ENCODE measurements around the gene HMMR.

Gene HMMR

DNA sequence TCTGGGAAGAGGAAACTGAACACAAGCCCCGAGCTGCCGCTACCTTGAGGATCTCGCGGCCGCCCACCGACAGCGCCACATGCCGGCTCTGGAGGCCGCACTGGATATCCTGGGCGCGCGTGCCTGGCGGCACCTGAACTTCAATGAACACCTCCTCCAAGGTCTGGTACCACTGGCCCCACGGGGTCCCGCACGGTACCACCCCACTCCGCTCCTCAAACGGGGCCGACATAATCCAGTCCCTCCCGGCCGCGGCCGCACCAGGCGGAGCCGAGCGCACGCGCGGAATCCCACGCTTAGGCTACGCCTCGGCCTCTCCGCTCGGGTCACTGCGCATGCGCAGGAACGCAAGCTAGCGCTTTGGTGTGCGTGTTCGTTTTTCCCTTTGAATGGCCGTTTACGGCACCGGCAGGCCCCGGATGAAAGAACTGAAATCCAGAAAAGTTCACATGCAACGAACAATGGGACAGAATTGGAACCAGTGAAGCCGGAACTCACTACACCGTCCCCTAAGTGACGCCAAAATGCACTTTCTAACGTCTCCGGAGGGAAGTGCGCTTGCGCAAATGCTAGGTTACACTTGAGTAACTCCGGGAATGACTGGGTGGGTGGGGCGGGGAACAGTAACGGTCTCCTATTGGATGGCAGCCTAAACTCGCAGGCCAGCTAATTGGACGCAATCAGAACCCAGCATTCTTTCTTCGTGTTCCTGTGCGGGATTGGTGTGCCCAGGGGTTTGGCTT, 442 bp upstream of the HMMR start, which contains the start of gene NUDCD2:
NUDCD2 (minus strand) TSS at position 284 of the 743 bp plus-strand sequence; CDS start at position 232, 52 bp downstream.
- DNase-seq: peak; percentile 99

DNA sequence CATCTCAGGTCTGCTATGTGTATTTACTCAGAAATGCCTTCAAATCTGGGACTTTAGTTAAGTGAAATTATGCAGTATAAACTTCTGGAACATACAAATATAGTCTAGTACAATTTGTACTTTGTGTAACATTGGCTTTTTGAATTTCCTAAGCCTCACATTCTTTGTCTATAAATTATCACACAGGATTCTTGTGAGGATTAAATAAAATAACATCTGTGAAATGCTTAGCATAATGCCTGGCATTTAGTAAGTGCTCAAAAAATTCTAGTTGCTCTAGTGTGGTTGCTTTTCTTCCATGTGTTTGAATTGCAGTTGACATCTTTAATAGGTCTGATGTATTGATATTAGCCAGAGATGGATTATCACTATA, 2.6 kb downstream of the HMMR start:
- no peak for DNase-seq

DNA sequence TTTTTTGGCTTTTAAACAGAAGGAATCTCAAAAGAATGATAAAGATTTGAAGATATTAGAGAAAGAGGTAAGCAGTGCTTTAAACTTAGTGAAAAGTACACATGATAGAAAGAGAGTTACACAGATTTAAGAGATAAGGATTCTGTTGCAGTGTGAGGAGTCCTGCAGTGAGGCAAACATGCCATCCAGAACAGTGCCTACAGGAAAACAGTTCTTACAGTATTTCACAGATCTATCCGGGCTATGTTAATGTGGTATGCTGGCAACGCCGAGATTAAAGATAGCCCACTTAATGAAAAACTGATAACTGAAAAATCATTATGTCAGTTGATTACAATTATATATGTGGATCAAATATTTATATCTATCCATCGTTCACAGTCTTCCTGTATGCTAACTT, 7.2 kb downstream of the HMMR start:
- DNase-seq: no peak

DNA sequence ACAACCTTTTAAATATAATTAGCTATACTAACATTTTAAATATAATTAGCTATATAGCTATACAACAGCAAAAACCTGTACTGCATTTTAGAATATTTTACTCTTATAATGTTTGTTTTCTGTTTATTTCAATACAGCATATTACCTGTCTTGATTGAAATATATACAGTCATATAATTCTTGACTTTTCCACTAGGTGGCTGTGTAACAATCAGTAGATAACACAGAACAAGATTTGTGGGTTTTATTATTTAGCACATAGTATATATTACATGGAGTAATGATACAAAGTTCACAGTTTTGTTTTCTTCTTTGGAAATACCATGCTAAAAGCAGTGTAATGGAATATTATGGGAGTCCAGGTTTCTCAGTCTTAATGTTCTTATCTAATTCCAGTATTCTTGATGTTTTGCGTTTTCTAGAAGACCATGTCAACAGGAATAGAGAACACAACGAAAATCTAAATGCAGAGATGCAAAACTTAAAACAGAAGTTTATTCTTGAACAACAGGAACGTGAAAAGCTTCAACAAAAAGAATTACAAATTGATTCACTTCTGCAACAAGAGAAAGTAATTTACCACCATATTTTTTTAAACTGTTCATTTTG, 13.3 kb downstream of the HMMR start:
- DNase-seq: no peak

DNA sequence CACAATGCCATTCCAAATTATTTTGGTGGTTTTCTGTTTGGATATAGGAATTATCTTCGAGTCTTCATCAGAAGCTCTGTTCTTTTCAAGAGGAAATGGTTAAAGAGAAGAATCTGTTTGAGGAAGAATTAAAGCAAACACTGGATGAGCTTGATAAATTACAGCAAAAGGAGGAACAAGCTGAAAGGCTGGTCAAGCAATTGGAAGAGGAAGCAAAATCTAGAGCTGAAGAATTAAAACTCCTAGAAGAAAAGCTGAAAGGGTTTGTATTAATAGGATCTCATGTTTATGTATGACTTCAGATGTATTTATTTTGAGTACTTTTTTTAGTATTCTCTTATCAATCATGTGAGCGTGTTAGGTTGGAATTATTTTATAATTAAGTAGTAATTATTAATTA, 15.0 kb downstream of the HMMR start:
- DNase-seq: no peak

DNA sequence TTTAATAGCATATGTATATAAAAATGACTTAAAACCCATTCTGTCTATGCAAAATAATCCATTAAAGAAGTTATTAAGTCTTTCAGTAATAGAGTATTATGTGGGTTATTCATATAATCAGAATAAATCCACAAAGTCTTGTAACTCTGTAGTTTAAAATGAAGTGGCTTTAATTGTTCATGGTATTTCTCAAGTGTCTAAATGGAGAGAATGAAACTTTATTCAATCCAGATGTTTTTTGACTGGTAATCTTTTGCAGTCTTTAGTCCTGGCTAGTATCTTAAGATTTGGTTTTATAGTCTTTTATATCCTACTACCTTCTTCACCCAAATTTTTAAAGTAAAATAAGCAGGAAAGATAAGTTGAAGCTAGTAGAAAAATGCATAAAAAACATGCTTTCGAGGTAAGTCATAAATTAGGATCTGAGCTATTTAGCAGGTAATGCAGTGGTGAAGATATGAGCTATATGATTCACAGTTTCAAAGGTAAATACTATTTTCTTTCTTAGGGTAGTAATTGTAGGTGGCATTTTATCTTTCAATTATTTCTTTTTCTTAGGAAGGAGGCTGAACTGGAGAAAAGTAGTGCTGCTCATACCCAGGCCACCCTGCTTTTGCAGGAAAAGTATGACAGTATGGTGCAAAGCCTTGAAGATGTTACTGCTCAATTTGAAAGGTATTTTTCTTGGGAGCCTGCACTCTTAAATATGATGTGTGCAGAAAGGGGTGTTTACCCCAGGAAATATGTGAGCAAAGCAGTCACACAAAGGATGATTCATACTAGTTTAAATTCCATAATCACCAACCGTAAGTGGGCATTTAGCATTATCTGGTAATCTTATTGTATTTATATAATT, 17.9 kb downstream of the HMMR start:
- peak; percentile 19 for DNase-seq

DNA sequence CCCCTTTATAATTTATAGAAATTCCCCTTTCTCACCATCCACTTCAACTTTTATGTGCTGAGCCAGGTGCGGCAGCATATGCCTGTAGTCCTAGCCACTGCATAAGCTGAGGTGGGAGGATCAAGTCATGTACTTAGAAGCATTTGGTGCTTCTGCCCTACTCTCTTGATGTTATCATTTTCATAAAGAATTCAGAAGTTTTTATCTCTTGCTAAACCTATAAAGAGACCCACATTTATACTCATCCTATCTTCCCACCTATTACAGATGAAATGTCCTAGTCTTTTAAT, 18.5 kb downstream of the HMMR start:
- no peak for DNase-seq

DNA sequence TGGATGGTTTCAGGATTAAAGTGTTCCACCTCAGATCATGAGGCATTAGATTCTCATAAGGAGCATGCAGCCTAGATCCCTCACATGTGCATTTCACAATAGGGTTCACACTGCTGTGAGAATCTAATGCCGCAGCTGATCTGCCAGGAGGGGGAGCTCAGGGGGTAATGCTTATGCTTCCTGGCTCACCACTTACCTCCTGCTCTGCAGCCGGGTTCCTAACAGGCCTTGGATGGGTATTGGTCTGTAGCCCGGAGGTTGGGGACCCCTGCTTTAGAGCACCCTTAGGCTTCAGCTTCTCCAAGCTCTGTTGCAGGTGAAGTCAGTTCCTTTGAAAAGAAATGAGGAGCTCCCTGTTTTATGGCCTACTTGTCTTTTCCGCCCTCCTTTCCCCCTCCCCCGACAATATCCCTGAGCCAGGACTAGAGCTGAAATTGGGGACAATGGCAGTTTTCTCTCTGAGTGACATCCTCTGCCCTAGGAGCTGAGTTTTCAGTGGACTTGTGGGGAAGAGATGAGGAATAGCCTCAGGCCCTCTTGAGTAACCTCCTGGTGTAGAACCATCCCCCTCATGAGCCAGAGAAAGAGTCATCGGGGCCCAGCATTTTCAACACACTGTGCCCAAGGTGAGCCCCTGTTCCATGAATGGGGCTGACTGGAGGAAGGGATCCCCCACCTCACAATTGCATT, 28.8 kb downstream of the HMMR start:
- DNase-seq: peak; percentile 17

DNA sequence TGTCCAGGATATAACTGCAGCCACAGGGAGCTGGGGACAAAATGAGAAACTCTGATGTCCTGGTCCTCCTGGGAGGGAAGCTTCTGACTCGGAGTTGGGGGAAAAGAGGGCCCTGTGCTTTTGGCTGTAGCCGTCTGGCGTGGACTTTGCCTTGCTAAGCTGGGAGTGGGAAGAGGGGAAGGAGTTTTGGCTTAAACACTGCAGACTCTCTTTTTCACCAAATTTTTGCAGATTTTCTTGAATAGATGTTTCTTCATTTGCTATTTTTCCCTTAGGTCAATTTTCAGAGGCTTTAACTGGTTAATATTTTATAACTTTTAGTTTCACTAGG, 29.3 kb downstream of the HMMR start:
- no peak for DNase-seq

DNA sequence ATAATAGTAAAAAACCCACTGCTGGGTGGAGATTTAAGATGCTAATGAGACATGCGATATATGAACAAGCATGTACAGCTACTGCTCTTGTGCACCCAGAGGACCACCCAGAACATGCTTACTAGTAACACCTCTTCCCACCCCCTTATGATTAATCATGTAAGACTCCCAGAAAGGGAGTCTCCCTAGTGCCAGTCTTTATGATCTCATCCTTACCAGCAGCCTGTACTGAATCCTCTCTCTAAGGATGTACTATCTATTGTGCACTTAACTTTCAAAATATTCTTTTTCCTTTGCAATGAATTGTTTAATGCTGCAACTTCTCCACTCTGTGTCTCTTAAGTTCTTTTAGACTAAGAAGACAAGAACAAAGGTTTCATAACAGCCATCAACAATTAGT, 35.9 kb downstream of the HMMR start:
- DNase-seq: peak; percentile 56

DNA sequence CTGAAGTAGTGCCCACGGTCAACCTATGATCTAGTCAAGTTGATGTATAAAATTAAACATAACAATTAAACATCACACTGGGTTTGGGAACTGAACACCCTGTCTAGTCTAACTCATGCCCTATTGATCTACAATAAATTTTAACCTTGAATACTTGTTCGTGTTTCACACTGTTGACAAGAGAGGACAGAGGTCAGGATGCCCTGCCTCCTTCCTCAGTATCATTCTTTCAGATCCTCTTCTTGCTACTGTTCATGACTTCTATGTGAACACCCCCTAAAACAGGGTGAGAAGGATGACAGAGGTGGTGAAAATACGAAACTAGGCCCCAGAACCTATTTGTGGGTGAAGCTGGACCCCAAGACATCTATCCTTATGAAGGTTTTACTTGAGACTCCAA, 36.9 kb downstream of the HMMR start:
- DNase-seq: no peak

DNA sequence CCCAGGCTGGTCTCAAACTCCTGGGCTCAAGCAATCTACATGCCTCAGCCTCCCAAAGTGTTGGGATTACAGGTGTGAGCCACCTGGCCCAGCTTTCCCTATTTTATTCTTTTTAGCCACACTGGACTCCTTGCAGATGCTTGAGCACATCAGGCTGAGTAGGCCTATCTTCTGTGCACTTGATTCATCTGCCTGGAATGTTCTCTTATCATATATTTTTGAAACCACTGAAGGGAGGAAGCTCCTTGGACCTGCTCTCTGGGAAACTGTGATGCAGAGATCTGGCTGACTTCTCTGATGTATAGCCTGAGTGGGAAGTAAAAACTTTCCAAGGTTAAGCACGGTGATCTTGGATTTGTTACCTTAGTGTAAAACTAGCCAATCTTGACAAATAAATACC, 38.5 kb downstream of the HMMR start:
- DNase-seq: peak; percentile 60

DNA sequence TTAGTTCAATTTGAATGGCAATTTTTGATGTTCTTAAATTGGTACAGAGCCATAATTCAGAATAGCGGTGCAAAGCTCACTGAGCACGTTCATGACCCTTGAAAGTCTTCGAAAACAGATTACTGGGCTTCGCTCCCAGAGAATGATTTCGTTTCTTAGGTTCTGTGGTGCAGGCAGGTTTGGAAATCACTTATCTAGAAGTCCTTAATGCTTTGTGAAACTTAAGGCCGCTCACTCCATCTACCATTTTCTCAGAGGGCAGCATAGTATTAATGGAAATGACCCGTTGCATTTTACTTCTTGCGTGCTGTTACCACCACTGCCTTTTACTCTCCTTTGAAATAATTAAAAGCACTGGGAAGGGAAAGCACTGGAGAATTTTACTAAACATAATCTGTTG, 42.1 kb downstream of the HMMR start:
- no peak for DNase-seq

DNA sequence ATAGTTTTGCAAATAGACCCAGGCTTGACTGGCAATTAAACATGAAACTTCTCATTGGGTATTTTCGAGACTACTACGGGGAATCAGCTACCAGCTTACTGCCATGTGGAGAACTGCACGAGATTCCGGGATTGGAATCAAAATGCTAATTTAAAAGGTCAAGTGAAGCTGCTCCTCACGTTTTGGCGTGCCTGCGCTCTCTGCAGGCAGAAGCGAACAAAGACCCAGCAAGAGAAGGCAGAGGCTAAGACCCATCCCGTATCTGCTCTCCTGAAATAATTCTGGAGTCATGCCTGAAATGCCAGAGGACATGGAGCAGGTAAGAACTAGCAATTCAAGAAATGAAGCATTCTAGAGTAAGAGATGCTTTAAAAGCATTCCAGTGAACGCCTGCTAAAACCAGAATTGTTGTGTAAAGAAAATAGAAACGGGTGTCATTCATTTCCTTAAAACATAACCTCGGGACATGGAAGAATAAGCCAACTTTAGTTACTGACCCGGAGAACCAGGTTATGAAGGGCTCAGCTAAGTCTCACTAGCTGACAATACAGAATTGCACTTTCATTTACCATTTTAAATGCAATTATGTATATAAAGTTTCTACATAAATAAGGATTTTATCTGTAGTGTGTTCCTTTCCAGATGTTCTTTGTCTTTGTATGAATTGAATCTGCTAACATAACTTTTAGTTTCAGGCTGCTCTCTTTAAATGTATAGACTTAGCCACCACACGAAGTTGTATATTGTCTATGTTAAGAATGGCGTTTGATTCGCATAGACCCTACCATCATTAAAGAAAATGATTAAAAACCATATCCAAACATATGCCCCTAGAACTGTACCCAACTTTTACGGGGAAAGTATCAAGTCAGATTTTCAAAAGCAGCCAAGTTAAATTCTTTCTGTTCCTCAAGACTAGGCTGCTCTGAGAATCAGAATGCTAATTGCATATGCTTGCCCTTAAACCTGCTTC, 43.0 kb downstream of the HMMR start:
- DNase-seq: peak; percentile 85

DNA sequence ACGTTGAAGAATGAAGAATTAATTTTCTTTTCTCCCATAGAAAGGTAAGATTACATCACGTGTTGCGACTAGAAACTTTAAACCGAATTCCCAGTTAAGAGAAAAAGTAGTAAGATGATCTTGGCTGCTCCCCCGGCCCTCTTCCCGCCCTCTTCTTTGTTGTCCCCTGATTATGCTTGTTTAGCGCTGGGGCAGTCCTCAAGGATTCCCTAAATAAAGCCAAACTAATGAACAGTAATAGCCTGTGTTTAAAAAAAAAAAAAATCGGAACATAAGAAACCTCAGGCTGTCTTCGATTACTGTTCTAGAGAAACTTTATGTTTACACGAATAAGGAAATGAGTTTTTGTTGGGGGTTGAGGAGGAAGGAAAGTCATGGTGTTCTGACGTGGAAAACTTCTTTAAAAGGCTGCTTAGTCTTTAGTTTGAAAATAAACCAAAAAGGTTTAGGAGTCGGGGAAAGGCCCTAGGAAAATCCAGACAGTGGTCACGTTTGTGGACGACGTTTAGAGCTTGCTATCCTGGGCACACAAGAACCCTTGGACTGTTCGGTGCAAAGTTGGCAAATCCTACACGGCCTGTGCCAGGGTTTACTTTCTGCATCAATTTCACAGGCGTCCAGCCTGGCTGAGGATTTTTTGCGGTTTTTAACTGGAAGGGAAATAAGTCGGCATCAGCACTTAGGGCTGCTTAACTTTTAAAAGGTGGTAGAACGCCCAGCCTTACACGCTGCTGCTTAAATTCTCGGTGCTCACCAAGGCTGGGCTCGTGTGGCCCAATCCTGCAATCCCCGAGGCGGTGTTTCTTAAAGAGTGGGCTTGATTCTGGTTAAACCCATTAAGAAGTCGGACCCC, 43.9 kb downstream of the HMMR start:
- DNase-seq: peak; percentile 64

DNA sequence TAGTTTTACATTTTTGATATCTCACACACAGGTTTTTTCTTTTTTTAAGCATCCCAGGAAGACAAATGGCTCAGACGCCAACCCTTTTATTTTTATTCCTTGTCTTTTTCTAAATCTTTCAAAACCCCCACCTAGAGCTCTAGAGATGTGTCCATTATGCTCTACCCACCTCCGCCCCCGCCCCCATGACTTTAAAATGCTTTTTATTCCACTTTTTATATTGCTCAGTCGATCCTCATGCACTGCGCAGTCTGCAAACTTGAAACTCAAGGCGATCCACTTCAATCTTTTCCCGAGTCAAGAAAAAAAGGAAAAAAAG, 44.6 kb downstream of the HMMR start:
- DNase-seq: no peak

DNA sequence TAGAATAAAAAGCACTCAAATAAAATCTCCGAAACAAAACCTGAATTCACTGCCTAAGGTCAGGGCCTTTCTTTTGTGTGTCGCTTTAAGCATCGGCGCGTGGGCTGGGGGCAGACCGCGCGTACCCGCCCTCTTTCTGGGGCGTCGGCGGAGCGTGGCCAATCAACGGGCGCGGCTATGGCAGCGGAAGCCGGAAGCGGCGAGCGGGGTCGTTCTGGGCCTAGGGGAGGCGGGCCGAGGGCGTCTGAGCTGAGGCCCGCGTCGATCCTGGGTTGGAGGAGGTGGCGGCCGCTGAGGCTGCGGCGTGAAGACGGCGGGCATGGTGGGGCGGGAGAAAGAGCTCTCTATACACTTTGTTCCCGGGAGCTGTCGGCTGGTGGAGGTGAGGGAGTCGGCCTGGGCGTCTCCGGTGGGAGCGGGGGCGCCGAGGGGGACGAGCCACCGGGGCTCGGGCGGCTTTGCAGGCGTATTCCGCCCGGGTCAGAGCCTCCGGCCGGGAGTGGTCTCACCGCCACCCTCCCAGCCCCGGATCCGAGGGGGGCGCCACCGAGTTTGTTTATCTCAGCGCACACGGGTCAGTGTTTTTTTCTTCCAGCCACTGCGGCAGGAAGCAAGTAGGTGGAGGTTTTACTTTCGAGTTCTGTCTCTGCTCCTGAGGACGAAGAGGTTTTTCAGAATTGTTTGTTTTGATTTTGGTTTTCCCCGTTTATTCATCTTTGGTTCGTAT, 45.1 kb downstream of the HMMR start, which contains the start of gene MAT2B:
MAT2B (plus strand) TSS at position 252 of the 727 bp plus-strand sequence; CDS start at position 320, 68 bp downstream.
- DNase-seq: peak; percentile 95

DNA sequence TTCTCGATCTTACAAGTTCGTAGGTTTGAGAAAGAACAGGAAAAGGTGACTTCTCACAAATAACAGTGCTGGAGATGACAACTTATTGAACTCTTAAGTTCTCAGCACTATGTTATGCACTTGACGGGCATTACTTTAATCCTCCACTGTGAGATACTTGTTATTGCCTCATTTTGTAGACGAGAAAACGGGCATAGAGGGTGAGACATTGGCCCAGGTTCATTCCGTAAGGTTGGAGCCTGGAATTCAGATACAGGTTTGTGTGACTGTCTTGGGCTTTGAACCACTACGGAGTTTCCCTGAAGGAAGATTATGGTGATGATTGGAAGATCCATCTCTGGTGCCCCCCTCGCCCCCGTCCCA, 45.6 kb downstream of the HMMR start:
- no peak for DNase-seq

DNA sequence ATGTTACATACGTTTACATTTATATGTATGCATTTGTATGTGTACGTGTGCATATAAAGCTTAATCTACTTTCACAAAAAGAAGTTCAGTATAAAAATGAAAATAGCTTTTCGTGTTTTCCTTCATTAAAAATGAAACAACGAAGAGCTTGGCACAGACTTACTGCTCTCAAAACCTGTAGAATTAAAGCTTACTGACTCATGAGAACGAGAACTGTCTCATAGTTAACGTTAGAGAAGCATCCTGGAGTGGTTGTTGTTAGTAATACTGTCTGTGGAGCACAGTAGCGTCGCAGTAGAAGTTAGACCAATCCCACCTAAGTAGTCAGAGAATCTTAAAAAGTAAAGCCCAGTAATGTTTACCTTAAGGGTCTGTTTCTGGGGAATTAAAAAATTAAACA, 46.3 kb downstream of the HMMR start:
- DNase-seq: peak; percentile 35

DNA sequence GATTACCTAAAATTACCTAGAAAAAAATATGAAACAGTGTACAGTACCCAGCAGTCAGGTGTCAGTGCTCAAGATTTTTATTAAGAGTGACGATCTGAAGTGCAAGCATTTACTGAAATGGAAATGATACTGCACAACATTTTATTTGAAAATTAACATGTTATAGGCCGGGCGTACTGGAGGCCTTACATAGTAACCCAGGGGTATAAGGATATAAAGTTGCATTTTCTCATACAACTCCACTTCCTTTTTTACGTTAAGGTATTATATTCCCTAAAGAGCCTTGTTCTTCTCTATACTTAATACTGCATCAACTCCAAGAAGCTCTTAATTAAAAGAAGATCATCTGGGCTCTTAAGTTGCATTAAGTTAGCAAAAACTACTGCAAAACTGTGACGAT, 48.3 kb downstream of the HMMR start:
- no peak for DNase-seq
